Gastroesophageal sphincter (tissue), 4 donors: ENCODE data around the gene SOX11. TPM values are rescaled to one million over a fixed set of nuclear protein-coding genes. Genes with fewer than 3 reads are reported as not detected.
A peak's percentile ranks its signal among the peaks of the same experiment; 100 is the strongest.
"Not testable (repeated sequence)": the region's sequence is repeated elsewhere in the genome, so short reads cannot be mapped to it uniquely, and the experiment has no call there.

Source experiments
- ATAC-seq: fragments of 150-250 bp; one replicate; pipeline ENCODE4 v1.9.1; 2016; ENCODE audit warnings: mild to moderate bottlenecking, moderate library complexity
- H3K27ac ChIP-seq, 4 donors: fragments of 200-600 bp; sonication (generic) in 3 of 4; 1 replicate in 3 of 4; 2 replicates in 1 of 4; pipeline ENCODE4 v1.5.1; 2016 to 2019
- H3K27me3 ChIP-seq: fragments of 200-600 bp; sonication (generic); one replicate; pipeline ENCODE4 v1.5.1; 2019
- H3K36me3 ChIP-seq, 2 donors: fragments of 200-600 bp; sonication (generic); one replicate each; pipeline ENCODE4 v1.5.1; 2019; ENCODE audit warnings: control low read depth in 1 of 2
- H3K4me1 ChIP-seq, 3 donors: fragments of 200-600 bp; sonication (generic); 1 replicate in 2 of 3; 2 replicates in 1 of 3; pipeline ENCODE4 v1.5.1; 2016 to 2019; ENCODE audit warnings: control low read depth in 2 of 3
- H3K4me3 ChIP-seq, 2 donors: fragments of 200-600 bp; sonication (generic); one replicate each; pipeline ENCODE4 v1.5.1; 2019; ENCODE audit warnings: mild to moderate bottlenecking in 1 of 2, moderate library complexity in 1 of 2
- H3K9me3 ChIP-seq, 3 donors: fragments of 200-600 bp; sonication (generic); one replicate each; pipeline ENCODE4 v1.5.1; 2017 to 2019; ENCODE audit warnings: control low read depth in 2 of 3
- EP300 ChIP-seq: sonication (generic); formaldehyde crosslinking; IDR thresholded peaks from one replicate; pipeline ENCODE4 v1.6.1; 2017; ENCODE audit warnings: antibody characterized with exemption, mild to moderate bottlenecking
- POLR2A ChIP-seq, 2 donors: fragments of 450-650 bp; IDR thresholded peaks; one replicate each; pipeline ENCODE4 v1.6.1; 2017; ENCODE audit warnings: antibody characterized with exemption in 2 of 2, mild to moderate bottlenecking in 2 of 2, moderate library complexity in 1 of 2
- POLR2AphosphoS5 ChIP-seq: sonication (generic); formaldehyde crosslinking; IDR thresholded peaks from one replicate; pipeline ENCODE4 v1.6.1; 2017; ENCODE audit warnings: antibody characterized with exemption
- WGBS, 2 donors: methylation state at CpG; one replicate each; pipeline ENCODE4 v1.1.5; 2018; ENCODE audit warnings: low coverage in 1 of 2; 5-methylcytosine and 5-hydroxymethylcytosine counted together
- total RNA-seq, 4 donors: library from RNA; depleted of rRNA; stranded (reverse); fragments of >200 nt; gene quantifications; one replicate each; pipeline ENCODE4 v1.1.0, GENCODE V29; 2016
- TF ChIP-seq, protein P1 (sequence below), 4 experiments: fragments of 200-600 bp in 2 of 4; fragments of 450-650 bp in 2 of 4; sonication (generic) in 1 of 4; IDR thresholded peaks; one replicate each; pipeline ENCODE4 v1.5.1; 2017 to 2019; ENCODE audit warnings: antibody characterized with exemption in 4 of 4, mild to moderate bottlenecking in 2 of 4, moderate library complexity in 2 of 4

SOX11 gene
- under 1 TPM; 0.73 to 0.94 (median 0.82) TPM for total RNA-seq

DNA sequence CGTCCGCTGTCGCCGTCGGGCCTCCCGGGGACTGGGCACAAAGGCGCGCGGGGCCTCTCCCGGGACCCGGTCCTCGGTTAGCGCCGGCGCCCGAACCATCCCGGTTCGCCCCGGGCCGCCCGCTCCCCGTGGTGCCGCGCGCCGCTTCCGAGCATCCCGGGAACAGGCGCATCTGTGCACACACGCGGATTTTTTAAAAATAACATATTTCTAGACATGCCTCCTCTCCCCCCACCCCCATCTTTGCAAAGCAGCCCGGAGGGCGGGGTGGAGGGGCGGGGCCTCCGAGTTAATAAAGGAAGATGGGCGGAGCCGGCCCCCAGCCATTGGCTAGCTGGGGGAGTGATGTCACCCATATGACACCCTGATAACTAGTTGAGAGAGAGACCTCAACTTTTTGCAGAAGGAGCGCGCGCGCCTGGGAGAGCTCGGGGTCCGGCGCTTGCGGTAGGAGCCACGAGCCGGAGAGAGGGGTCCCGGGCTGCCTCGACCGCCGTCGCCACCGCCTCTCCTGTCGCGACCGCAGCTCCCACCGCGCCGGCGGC is at the start of gene SOX11:
Gene SOX11, plus strand, starts transcription at position 400 of the 545 bp plus-strand sequence. CDS start 338 bp downstream, outside the sequence.
- ATAC-seq, result peak; percentile 49
- Histone ChIP-seq H3K27ac (peak within 1 kb of the TSS in 3 of 4 donors; percentile 43 to 50 (median 43)), H3K4me1 (peaks cover 0 to 52% (median 27%) of the 10 kb centered on the region in 3 donors), H3K4me3 (peak within 1 kb of the TSS; percentile 27 to 44), H3K36me3 (no peaks in the 10 kb centered on the region), H3K27me3 (peaks cover 84% of the 10 kb centered on the region), H3K9me3 (no peaks in the 10 kb centered on the region)
- 0% methylated on average over 3 of the region's 60 CpGs; no CpG with 5 or more reads in 1 of the 2 donors for WGBS, 2 donors
- TF ChIP-seq POLR2AphosphoS5, result no peak
- TF ChIP-seq, protein P1, sequence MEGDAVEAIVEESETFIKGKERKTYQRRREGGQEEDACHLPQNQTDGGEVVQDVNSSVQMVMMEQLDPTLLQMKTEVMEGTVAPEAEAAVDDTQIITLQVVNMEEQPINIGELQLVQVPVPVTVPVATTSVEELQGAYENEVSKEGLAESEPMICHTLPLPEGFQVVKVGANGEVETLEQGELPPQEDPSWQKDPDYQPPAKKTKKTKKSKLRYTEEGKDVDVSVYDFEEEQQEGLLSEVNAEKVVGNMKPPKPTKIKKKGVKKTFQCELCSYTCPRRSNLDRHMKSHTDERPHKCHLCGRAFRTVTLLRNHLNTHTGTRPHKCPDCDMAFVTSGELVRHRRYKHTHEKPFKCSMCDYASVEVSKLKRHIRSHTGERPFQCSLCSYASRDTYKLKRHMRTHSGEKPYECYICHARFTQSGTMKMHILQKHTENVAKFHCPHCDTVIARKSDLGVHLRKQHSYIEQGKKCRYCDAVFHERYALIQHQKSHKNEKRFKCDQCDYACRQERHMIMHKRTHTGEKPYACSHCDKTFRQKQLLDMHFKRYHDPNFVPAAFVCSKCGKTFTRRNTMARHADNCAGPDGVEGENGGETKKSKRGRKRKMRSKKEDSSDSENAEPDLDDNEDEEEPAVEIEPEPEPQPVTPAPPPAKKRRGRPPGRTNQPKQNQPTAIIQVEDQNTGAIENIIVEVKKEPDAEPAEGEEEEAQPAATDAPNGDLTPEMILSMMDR (IDR thresholded peaks at IDR 0.05), result no peak
- no peak for TF ChIP-seq EP300
- no peak for TF ChIP-seq POLR2A (IDR thresholded peaks at IDR 0.05)

DNA sequence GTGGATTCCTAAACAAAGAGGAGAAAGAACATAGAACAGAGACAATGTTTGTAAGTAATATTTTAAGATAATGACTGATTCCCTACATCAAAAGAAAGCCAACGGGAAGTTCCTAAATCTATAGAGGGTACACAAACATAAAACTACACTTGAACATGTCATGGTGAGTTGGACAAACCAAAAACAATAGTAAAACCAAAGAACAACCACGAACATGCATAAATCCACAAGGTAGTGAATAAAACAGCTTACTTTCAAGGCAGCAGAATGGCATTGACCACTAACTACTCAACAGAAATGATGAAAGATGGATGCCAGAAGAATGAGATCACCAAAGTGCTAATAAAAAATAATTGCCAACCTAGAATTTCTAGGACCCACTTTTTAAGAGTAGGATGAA is 39.5 kb upstream of the SOX11 start:
- not testable (repeated sequence) for H3K36me3 ChIP-seq, H3K27ac ChIP-seq, H3K4me3 ChIP-seq, H3K4me1 ChIP-seq, H3K9me3 ChIP-seq, ATAC-seq, H3K27me3 ChIP-seq
- 70 to 100% methylated on average over 1 to 2 of the region's 2 CpGs for WGBS, 2 donors

DNA sequence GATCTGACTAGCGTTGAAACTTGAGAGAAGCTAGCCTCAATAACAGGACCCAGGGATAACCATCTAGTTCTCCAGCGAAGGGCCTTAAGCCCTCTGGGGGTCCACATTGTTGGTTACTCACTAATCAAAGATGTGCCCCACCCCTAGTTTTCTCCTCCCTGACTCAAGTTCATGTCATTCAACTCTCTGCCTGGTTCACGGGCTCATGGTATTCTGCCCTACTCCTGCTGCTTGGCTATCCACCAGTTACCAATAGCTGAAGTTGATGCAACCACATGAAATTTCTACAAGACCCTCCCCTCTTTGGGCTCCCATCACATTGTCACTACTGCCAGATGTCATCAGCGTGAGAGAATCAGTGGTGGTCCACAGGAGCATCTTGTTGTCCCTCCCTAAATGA is 38.4 kb upstream of the SOX11 start:
- not testable (repeated sequence) for H3K36me3 ChIP-seq, H3K4me3 ChIP-seq, H3K9me3 ChIP-seq, H3K27me3 ChIP-seq, ATAC-seq, H3K4me1 ChIP-seq, H3K27ac ChIP-seq
- 67 to 100% methylated on average over 3 of the region's 4 CpGs for WGBS, 2 donors

DNA sequence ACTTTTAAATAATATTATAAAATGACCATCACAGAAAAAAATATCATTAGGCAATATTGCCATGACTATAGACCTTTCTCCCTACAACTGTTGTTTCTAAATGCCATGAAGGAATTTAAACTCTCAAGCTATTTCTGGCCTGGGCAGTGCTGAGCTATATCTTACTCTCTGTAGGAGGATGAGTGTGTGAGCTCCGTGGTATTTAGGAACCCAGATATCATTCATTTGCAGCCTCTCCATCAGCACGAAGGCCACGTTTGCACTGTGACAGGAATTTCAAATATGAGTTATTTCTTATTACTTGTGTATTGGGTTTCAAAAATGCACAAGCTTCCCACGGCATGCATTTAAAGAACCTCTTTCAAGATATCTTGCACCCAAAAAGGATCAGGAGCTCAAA is 35.0 kb upstream of the SOX11 start:
- Histone ChIP-seq H3K27me3 (no peaks in the 10 kb centered on the region), H3K36me3 (no peaks in the 10 kb centered on the region), H3K27ac (no peak overlapping the region), H3K9me3 (peaks cover 0 to 5% (median 0%) of the 10 kb centered on the region in 3 donors), H3K4me1 (no peaks in the 10 kb centered on the region), H3K4me3 (no peak overlapping the region)
- 53 to 63% methylated on average over 4 of the region's 4 CpGs for WGBS, 2 donors
- ATAC-seq, result no peak
- TF ChIP-seq POLR2A (IDR thresholded peaks at IDR 0.05) (no peak), POLR2AphosphoS5 (no peak), EP300 (no peak)

DNA sequence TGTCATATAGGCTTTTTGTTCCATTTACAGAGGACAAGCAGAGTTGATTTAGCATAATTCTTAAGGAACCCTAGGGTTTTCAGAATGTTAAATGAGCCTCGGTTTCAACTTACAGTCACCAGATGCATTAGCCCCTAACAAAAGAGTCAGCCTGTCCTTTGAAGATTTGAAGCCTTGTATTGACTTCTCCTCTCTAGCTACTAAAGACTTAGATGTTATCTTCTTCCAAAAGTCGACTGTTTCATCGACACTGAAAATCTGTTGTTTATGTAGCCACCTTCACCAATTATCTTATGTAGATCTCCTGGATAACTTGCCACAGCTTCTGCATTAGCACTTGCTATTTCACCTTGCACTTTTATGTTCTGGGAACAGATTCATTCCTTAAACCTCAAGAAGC is 31.6 kb upstream of the SOX11 start:
- Histone ChIP-seq H3K9me3 (peaks cover 0 to 5% (median 0%) of the 10 kb centered on the region in 3 donors), H3K36me3 (no peaks in the 10 kb centered on the region), H3K27ac (no peak overlapping the region), H3K4me3 (no peak overlapping the region), H3K27me3 (no peaks in the 10 kb centered on the region), H3K4me1 (no peaks in the 10 kb centered on the region)
- 64 to 87% methylated on average over 3 of the region's 3 CpGs for WGBS, 2 donors
- TF ChIP-seq POLR2AphosphoS5 (no peak), EP300 (no peak), POLR2A (IDR thresholded peaks at IDR 0.05) (no peak)
- TF ChIP-seq, protein P1 (IDR thresholded peaks at IDR 0.05), result no peak
- no peak for ATAC-seq

DNA sequence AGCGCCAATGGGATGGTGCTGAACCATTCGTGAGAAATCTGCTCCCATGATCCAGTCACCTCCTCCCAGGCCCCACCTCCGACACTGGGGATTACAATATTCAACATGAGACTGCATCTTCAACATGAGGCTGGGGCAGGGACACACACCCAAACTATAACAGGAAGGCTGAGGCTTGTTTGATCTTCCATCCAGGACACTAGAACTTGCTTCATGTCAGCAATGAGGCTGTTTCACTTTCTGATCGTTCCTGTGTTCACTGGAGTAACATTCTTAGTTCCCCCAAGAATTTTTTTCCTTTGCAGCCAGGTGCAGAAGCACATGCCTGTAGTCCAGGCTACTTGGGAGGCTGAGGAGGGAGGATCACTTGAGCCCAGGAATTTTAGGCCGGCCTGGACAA is 30.8 kb upstream of the SOX11 start:
- H3K36me3 ChIP-seq, result no peaks in the 10 kb centered on the region
- WGBS, 2 donors, result 89% methylated on average over 4 of the region's 5 CpGs; no CpG with 5 or more reads in 1 of the 2 donors
- H3K27ac ChIP-seq, result no peak overlapping the region
- no peaks in the 10 kb centered on the region for H3K27me3 ChIP-seq
- no peak for TF ChIP-seq POLR2AphosphoS5
- TF ChIP-seq, protein P1 (IDR thresholded peaks at IDR 0.05), result no peak
- H3K9me3 ChIP-seq, result peaks cover 0 to 5% (median 0%) of the 10 kb centered on the region in 3 donors
- no peak for ATAC-seq
- no peaks in the 10 kb centered on the region for H3K4me1 ChIP-seq
- H3K4me3 ChIP-seq, result no peak overlapping the region
